ENCODE measurements around the gene RPS6KL1. TPM values are rescaled to one million over a fixed set of nuclear protein-coding genes. Genes with fewer than 3 reads are reported as not detected.
A peak's percentile ranks its signal among the peaks of the same experiment; 100 is the strongest.

The RPS6KL1 gene
- total RNA-seq, 1 donor from 2014 or later: 0.99 TPM

DNA sequence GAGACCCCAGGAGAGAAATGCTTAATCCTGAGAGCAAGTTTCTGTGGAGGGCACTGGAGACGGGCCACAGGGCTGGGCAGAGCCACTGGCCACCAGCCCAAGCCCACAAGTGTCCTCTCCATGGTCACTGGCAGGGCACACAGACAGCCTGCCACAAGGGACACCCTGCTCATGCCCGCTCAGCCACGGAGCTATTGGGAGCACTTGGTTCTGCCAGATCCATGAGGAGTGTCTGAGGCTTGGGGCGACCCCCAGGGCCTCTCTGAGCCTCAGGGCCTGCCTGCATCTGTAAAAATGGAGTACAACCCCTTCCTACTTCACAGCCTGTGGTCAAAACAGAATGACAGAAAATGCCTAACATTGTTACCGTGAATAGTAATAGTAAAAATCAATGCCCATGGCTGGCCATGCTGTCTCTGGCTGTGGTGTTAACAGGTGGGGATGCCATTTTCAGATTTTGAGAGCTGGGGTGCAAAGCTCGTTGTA, 29.2 kb upstream of the RPS6KL1 start:
- DNase-seq: no peak

GRCh38 chr14:74951443-74952179, 28.6 kb upstream of the RPS6KL1 start:
- no peak for DNase-seq

DNA sequence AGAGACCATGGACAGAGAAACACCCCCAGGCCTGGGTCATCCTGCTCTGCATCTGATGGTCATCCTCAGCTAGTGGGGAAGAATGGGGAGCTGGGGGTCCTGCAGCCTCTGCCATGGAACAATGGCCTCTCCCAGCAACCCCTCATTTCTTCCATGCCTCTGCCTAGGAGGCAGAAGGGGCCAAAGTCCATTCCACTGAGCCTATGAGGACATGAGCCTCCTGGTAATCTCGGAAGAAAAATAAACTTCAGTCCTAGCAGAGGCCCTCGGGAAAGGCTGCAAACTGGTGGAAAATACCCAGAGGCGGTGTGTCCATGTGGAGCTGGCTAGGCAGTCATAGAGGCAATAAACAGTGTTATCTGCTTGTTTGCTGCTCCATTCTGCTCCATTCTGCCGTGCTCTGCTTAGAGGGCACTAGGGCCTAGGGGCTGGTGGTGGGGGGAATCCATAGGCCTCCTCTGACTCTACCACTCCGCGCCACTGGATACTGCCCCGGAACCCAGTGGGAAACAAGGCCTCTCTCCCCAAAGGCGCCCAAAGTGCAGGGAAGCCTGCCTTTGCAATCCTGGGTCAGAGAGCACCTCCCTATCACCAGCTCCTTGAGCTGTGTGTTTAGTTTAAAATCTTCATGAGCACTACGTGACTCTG, 27.9 kb upstream of the RPS6KL1 start:
- no peak for DNase-seq

- DNase-seq: no peak
Observed at GRCh38 chr14:74949859-74950573, 27.0 kb upstream of the RPS6KL1 start.

GRCh38 chr14:74949191-74949601, 26.1 kb upstream of the RPS6KL1 start:
- DNase-seq: no peak

- DNase-seq: no peak
Observed at GRCh38 chr14:74948228-74949175, 25.4 kb upstream of the RPS6KL1 start.

- no peak for DNase-seq
Observed at GRCh38 chr14:74947353-74948227, 24.5 kb upstream of the RPS6KL1 start.

GRCh38 chr14:74946659-74947281, 23.7 kb upstream of the RPS6KL1 start:
- DNase-seq: no peak

DNA sequence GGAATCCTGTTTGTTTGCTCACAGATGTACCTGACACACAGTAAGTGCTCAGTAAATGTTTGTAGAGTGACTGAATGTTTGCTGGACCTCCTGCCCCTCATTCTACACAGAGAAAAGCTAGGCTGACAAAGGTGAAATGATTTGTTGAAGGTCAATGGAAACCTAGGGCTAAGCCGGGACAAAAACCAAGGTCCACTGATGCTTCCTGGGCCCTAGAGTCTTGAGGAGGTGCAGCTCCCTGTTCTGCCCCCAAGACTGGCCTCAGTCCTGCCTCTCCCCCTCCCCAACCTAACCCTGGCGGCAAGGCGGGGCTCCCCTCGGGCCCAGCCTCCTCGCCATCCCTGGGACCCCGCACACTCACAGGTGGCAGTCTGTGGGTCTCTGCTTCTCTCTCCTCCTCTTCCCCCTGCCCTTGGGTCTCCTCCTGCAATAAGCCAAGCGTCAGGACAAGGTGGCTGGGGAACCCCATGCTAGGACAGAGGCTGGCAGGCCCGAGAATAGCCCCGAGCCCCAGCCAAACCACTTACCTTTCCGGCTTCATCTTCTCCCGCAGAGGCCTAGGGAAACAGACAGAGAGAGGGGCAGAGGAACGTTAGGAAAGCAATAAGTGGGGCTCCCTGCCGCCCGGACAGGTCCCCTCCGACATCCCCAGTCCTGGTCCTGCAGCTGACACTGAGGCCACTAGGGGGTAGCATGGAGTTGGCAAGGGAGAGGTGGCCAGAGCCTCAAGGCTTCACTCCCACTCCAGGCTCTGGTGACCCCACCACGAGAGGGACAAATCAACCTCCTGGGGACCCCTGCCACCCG, 23.0 kb upstream of the RPS6KL1 start:
- peak; percentile 23 for DNase-seq

DNA sequence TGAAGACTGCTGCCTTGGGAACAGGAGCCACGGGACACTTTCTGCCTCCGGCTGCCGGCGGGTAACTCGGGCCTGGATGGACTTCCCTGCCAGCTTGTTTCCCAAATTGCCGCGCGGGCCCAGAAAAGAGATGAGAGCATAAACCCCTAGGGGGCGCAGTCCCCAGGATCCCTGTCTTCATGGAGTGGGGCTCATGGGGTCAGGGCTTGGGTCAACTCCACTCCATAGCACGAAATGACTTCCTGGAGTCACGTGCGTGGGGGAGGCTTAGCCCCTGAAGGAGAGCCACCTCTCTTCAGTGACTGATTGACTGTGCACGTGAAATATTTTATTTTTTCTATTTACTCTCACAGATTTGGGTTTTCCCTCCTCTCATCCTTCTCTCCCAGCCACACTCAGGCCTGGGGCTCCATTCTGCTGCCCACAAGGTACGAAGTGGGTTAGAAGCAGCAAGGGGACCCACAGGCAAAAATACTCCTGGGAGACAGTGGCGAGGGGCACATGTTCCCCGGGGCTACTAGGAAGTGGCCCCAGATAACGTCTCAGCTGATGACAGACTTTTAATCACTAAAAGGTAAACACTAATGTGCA, 22.3 kb upstream of the RPS6KL1 start:
- no peak for DNase-seq

DNA sequence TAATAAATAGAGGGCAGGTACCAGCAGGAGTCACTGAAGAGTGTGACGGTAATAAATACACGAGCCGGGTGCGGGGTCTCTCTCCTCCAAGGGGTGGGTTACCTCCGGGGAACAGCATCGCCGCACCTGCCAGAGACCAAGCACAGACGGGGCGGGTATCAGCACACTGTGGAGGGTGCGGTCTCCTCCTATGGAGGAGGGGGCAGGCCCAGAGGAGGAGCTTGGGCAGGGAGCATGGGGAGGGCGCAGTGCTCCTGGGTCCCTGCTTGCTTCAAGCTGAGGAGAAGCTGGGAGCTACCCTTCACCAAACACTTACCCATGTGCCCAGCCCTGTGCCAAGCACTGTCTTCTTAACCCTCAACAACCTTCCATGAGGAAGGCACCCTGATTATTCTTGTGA, 19.5 kb upstream of the RPS6KL1 start:
- DNase-seq: no peak

GRCh38 chr14:74942181-74942580, 19.1 kb upstream of the RPS6KL1 start:
- DNase-seq: no peak

GRCh38 chr14:74941676-74942097, 18.6 kb upstream of the RPS6KL1 start:
- peak; percentile 14 for DNase-seq

GRCh38 chr14:74940956-74941565, 18.0 kb upstream of the RPS6KL1 start:
- no peak for DNase-seq

- DNase-seq: no peak
Observed at GRCh38 chr14:74938531-74939495, 15.8 kb upstream of the RPS6KL1 start.

DNA sequence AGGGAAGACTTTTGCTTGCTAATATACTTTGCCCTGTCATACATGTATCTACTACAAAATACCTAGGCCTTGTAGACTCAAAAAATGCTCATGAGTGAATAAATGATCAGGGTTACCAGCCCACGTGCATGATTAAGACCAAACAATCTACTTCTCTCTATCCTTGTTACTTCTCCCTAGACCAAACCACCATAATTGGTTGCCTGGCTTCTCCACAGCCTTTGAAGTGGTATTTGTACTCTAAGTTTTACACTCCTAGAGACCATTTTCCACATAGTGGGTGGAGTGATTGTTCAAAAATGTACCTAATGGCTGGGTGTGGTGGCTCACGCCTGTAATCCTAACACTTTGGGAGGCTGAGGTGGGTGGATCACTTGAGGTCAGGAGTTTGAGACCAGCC, 14.1 kb upstream of the RPS6KL1 start:
- DNase-seq: no peak

GRCh38 chr14:74936731-74937130, 13.7 kb upstream of the RPS6KL1 start:
- DNase-seq: no peak
